GM18520 (cell line): ENCODE results near the gene FAM151A.

Experiments used
- ATAC-seq: cut with Tn5 transposase; IDR thresholded peaks from one replicate; pipeline ENCODE4 v1.9.1; 2021; ENCODE audit not compliant: unreplicated experiment

Gene FAM151A

DNA sequence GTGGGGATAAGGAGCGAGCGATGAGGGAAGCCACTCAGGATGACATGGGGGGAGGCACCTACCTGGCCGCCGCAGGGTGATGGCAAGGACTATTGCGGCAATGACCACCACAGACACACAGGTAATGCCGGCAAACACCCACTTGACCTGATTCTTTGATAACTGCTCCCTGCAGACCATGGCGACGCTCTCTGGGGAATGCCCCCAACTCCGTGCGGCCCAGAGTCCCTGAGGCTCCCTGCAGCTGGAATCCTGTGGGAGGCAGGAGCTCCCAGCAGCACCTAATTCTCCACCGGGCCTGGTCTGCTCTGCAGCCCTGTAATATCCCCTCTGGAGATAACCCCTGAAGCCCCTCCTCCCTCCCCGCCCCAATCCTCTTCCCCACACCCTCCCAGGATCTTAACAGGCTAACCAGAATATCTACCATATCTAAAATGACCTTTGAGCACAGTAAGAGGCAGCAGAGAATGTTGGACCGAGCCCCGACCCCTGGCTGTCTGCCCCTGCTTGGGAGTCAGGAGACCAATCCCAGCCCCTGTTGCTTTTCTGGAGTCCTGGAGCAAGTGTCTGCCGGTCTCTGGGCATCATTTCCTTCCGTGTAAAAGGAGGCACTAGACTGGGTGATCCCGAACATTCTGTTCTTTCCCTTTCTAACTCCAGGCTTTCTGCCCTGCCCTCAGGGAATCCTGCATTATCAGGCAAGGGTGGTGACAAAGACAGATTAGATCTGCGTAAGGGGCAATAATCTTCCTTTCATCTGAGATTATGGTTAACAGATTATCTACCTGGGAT is at the start of gene FAM151A:
FAM151A (minus strand) TSS at position 310 of the 792 bp plus-strand sequence; CDS start at position 180, 130 bp downstream.
- no peak for ATAC-seq

- ATAC-seq: peak; percentile 43
Observed at GRCh38 chr1:54671985-54672608, 48.8 kb upstream of the FAM151A start.

GRCh38 chr1:54668567-54668966 is 45.2 kb upstream of the FAM151A start:
- no peak for ATAC-seq

- no peak for ATAC-seq
Observed at GRCh38 chr1:54667797-54668196, 44.5 kb upstream of the FAM151A start.

DNA sequence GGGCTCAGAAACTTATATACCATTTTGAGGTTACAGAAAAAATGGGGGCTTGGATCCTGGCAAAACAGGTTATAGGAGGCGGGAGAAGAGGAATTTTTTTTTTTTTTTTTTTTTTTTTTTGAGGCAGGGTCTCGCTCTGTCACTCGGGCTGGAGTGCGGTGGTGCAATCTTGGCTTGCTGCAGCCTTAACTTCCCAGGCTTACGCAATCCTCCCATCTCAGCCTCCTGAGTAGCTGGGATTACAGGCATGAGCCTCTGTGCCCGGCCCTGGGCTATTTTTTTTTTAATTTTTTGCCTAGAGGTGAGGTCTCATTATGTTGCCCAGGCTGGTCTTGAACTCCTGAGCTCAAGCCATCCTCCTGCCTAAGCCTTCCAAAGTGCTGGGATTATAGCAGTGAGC is 43.0 kb upstream of the FAM151A start:
- no peak for ATAC-seq

- ATAC-seq: no peak
Observed at GRCh38 chr1:54665852-54666251, 42.5 kb upstream of the FAM151A start.

GRCh38 chr1:54664364-54664763 is 41.0 kb upstream of the FAM151A start:
- no peak for ATAC-seq

DNA sequence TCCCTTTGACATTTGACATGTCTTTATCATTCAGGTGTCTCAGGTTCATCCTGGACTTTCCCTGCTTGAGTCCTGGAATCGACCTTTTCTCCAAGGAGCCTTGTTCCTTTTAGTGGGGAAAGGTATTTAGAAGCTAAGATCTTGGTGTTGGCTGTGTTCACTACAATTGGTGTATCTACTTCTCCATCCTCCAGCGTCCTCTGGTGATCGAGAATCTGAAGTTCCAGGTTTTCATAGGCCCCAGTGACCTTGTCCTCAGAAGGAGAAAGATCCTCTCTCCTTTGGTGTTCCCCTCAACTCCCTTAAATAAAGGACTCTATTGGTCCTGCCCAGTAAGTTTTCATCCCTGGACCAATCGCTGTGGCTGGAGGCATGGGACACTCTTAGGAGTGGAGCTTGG is 40.4 kb upstream of the FAM151A start:
- ATAC-seq: no peak

DNA sequence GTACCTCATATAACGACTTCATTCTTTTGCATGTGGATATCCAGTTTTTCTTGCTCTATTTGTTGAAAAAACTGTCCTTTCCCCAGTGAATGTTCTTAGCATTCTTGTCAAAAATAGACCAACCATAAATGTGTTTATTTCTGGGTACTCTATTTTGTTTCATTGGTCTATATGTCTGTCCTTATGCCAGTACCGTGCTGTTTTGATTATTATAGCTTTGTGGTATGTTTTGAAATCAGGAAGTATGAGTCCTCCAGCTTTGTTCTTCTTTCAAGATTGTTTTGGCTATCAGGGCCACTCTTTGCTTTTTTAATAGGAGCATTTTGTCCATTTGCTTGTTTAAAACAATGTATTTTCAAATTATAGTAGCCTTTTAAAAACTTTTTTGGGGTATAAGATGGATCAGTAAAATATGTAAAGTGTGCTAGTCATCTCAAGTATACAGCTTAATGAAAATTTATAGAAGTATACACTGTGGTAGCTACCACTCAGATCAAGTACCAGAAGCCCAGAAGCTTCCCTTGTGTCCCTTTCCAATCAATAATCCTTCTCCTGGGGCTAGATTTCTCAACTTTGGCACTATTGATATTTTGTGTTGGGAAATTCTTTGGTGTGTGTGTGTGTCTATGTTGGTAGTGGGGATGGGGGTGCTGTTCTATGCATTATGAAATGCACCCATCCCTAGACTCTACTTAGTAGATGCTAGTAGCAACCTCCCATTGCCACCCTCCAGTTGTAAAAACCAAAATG is 35.0 kb upstream of the FAM151A start:
- no peak for ATAC-seq

DNA sequence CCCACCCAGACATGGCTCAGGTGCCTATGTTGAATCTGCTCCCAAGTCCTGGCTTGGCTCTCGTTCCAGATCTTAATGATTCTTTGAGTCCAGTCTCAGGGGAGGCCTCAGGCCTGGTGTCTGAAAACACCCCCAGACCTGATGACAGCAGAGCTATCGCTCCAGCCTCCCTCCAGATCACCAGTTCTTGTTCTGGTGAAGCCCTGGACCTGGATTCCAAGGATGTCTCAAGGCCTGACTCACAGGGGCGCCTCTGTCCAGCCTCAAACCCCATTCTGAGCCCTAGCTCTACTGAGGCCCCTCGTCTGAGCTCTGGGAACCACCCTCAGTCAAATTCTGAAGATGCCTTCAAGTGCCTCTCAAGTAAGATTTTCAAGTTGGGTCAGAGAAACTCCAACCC is 29.7 kb upstream of the FAM151A start:
- ATAC-seq: no peak

- ATAC-seq: no peak
Observed at GRCh38 chr1:54652168-54652567, 28.8 kb upstream of the FAM151A start.

GRCh38 chr1:54651608-54652007 is 28.3 kb upstream of the FAM151A start:
- no peak for ATAC-seq

DNA sequence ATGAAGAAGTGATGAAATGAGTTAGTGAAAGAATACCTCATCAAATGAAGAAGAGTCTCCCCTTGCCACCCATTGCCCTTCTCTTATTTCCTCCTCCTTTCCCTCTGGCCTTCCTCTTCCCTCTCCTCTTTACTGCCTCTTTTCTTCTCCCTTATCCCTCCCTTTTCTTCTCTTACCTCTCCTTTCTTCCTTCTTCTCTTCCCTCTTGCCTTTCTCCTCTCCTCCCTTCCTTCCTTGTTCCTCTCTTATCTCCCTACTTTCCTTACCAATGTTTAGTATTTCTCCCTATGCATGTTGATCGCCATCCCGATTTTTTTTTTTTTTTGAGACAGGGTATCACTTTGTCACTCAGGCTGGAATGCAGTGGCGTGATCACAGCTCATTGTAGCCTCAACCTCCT is 27.1 kb upstream of the FAM151A start:
- no peak for ATAC-seq

GRCh38 chr1:54649921-54650320 is 26.6 kb upstream of the FAM151A start:
- no peak for ATAC-seq

DNA sequence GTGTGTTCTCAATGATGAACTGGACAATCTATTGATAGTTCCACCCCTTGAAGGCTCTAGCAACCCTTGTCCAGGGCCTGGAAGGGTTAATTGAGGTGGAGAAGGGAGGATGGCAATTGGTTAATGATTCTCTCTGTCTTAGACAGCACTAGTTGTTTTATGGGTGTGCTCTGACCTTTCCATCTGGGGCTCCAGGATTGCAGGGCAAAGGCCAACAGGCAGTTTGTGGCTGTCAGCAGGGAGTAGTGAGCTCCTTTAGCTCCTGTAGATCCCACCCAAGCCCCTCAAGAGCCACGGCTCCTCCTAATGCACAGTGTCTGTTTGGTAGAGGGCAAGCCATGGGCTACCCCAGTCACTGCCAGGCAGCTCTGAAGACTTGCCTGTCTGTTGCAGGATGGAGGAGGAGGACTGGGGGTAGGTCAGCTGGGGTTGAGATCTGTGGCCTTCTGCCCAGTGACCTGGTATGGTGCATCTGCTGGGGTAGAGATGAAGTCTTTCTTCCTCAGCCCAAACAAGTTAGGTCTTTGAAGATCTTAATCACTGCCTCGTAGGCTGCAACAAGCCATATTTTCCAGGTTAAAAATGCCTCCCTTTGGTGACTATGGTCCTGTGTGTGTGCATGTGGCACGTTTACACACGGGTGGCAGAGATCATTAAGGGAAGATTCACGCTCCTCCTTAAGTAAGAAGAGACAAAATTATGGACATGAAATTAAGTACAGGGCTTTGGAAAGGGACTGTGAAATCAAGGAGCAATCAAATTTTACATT is 26.0 kb upstream of the FAM151A start:
- no peak for ATAC-seq

DNA sequence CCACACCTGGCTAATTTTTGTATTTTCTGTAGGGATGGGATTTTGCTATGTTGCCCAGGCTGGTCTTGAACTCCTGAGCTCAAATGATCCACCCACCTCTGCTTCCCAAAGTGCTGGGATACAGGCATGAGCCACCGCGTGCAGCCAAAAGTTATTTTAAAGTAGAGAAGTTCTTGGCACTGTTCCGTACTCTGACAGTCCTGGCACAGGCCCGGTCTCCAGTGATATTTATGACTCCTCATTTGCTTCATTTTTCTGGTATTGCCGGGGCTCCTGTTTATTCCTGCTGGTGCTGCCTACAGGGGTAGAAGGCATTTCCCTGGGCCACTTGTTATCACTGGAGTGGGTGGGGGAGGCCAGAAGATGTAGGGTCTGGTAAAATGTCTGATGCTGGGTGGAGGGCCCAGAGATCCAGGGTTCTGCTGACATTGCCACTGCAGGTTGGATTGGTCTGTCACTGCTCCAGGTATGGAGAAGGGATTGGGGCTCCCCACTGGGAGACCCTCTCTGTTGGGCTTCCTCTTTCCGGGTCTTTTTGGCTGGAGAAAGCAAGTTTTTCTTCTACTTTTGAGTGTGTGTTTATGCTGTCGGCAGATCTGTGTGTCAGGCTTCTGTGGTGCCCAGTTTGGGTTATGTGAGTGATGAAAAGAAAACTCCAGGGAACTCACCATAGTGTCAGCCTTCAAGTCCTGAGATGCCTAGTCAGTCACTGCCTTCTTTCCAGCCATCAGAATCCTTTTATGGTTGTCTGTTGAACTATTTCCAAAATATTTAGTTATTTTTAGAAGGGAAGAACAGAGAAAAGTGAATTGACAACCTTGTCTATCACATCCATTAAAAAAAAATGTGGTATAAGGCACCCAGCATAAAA is 22.7 kb upstream of the FAM151A start:
- ATAC-seq: no peak

DNA sequence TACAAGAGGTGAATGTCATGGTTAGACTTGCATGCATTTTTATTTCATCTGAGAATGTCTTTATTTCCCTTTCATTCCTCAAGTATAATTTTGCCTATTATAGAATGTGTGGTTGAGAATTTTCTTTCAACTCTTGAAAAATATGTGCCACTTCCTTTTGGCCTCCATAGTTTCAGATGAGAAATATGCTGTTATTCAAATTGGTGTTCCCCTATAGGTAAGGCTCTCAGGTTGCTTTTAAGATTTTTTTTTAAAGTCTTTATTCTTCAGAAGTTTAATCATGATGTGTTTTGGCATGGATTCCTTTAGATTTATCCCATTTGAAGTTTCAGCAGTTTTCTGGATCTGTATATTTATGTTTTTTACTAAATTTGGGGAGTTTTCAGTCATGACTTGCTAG is 20.4 kb upstream of the FAM151A start:
- ATAC-seq: no peak

- ATAC-seq: no peak
Observed at GRCh38 chr1:54640863-54641836, 17.8 kb upstream of the FAM151A start, which contains the start of gene MROH7. TSS of gene MROH7 (plus strand) at chr1:54641786. CDS start at chr1:54652927, 11,141 bp downstream.

DNA sequence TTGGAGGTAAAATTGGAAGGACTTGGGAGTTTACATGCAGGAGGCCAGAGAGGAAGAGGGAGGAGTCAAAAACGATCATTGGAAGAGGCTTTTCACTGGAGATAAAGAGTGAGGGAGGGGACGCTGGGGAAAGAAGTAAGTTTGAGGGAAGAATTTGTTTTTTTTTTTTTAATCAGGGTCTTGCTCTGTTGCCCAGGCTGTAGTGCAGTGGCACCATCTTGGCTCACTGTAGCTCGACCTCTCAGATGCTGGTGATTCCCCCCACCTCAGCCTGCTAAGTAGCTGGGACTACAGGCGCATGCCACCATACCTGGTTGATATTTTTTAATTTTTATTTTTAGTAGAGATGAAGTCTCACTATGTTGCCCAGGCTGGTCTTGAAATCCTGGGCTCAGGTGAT is 17.0 kb upstream of the FAM151A start:
- ATAC-seq: no peak
